H4 (cell line): Measurements from ENCODE around the gene ATG4A. TPM values are rescaled to one million over a fixed set of nuclear protein-coding genes. Genes with fewer than 3 reads are reported as not detected.

ENCODE experiments used
- DNase-seq: peaks from one replicate; pipeline ENCODE4 v3.0.0-alpha.2; 2015; ENCODE audit warnings: low spot score
- total RNA-seq: library from RNA; depleted of rRNA; stranded (reverse); fragments of >200 nt; shearing (Covaris generic); gene quantifications from 2 replicates; pipeline ENCODE4 v1.2.3, GENCODE V29; 2014; rRNA removed

The ATG4A gene
- total RNA-seq, 1 experiment from 2014 or later = 18.3 TPM

- DNase-seq = no peak
Observed at GRCh38 chrX:108168961-108169740, 77.6 kb downstream of the ATG4A start.

DNA sequence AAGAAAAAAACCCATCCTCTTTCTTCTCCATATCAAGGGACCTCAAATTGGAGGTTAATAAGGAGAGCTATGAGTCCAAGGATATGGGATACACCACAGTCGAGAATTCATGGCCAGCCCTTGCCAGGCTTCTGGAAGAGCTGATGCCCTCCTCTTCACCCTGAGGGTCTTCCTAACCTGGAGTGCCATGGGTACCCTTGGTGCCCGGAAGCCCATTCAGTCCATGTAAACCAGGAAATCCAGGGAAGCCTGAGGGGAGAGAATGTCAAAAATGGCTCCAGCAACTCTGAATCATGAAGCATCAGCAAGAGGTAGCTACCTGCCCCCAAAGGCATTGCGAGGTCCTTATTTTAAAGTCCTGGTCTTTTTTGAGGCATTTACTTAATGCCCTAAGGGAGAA, 78.2 kb downstream of the ATG4A start:
- no peak for DNase-seq

GRCh38 chrX:108171671-108172070, 80.1 kb downstream of the ATG4A start:
- no peak for DNase-seq

DNA sequence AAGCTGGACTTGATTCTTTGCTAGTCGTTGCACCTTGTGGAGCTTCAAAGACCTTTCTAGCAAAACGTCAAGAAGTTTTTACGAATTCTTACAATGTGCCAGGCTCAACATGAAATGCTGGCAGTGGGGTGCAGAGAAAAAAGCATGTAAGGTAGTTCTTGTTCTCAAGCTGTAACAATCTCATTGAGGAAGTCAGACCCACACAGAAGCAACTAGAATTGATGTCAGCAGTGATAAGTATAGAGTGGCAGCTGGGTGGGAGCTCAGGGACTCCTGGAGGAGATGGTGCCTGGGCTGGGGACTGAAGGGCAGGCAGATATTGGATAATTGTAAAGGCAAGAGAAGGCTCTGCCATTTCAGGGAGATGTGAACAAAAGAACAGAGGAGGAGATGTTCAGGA, 82.3 kb downstream of the ATG4A start:
- no peak for DNase-seq

- DNase-seq = no peak
Observed at GRCh38 chrX:108177351-108178142, 86.0 kb downstream of the ATG4A start.

DNA sequence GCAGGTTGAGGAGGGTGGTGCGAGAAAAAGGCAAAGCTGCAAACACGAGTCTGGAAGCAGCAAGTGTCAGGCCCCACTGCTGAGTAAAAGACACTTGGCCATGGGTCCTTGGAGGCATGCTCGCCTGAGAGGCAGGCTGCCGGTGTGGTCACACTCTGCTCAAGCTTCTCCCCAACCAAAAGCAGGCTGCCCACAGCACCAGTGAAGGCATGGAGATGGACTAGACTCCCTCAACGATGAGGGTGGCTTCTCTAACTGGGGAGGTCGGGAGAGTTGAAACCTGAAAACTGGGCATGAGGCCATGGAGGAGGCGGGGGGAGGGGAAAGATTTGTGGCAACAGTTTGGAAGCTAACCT, 86.5 kb downstream of the ATG4A start:
- no peak for DNase-seq

- peak; percentile 67 for DNase-seq
Observed at GRCh38 chrX:108186811-108187210, 95.2 kb downstream of the ATG4A start.

GRCh38 chrX:108198420-108198819, 106.8 kb downstream of the ATG4A start:
- DNase-seq = no peak

- no peak for DNase-seq
Observed at GRCh38 chrX:108199041-108199440, 107.5 kb downstream of the ATG4A start.

GRCh38 chrX:108199691-108200090, 108.1 kb downstream of the ATG4A start:
- peak; percentile 19 for DNase-seq

DNA sequence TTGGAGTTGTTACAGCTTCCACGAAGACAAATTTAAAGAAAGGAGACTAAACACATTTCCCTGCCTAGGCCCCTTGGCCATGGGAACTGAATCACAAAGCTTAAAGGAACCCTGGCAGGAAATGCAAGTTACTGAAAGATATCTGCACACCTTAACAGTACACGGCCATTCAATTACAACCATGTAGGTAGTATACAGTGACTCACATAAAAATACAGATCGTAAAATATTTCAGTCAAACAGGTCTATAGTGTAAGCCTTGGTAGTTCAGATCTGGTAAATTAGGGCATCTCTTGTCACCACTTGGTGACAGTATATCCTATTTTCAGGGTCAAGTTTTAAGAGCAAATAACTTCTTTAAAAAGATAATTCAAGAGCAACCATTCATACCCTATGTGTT, 112.0 kb downstream of the ATG4A start:
- no peak for DNase-seq

Other genes with a start within 250 kb of the ATG4A start
- not detected in 2 replicates for gene TEX13B, start 109.4 kb upstream of the ATG4A start, total RNA-seq
- 0.02 TPM in 1 of 2 replicates, not detected in the other for gene VSIG1, start 46.7 kb upstream of the ATG4A start, total RNA-seq
- 190 and 201 TPM in 2 replicates for gene PSMD10, start 236 bp upstream of the ATG4A start, total RNA-seq